Mesenchymal stem cell (in vitro differentiated cells and primary cell): ENCODE results near the gene MARF1.

Source experiments
- DNase-seq: peaks from one replicate; pipeline ENCODE4 v3.0.0-alpha.2; 2013
- H2AFZ ChIP-seq: one replicate; pipeline ENCODE4 v1.6.1; 2013; ENCODE audit warnings: low read depth, mild to moderate bottlenecking, control low read depth, inconsistent platforms, low read length, moderate library complexity
- H2AK5ac ChIP-seq: 2 replicates; pipeline ENCODE4 v1.6.1; 2013; ENCODE audit warnings: low read length, moderate library complexity, mild to moderate bottlenecking, inconsistent platforms; ENCODE audit not compliant: severe bottlenecking
- H2BK120ac ChIP-seq: one replicate; pipeline ENCODE4 v1.6.1; 2013; ENCODE audit warnings: low read depth, mild to moderate bottlenecking, inconsistent platforms, low read length, moderate library complexity
- H2BK12ac ChIP-seq, 2 experiments: one replicate each; pipeline ENCODE4 v1.6.1; 2013; ENCODE audit warnings: inconsistent platforms in 2 of 2, low read length in 2 of 2, mild to moderate bottlenecking in 2 of 2, moderate library complexity in 2 of 2, control low read depth in 1 of 2
- H2BK15ac ChIP-seq: one replicate; pipeline ENCODE4 v1.6.1; 2013; ENCODE audit warnings: mild to moderate bottlenecking, low read depth, inconsistent platforms; ENCODE audit not compliant: poor library complexity, severe bottlenecking
- H2BK5ac ChIP-seq: 2 replicates; pipeline ENCODE4 v1.6.1; 2013; ENCODE audit warnings: low read depth, mild to moderate bottlenecking, low read length, control low read depth, inconsistent platforms; ENCODE audit not compliant: poor library complexity, severe bottlenecking
- H3K14ac ChIP-seq, 2 experiments: one replicate each; pipeline ENCODE4 v1.6.1; 2013; ENCODE audit warnings: inconsistent platforms in 2 of 2, low read length in 2 of 2, control low read depth in 1 of 2, mild to moderate bottlenecking in 1 of 2, moderate library complexity in 1 of 2
- H3K18ac ChIP-seq, 2 experiments: one replicate each; pipeline ENCODE4 v1.6.1; 2013; ENCODE audit warnings: inconsistent platforms in 2 of 2, low read length in 2 of 2, control low read depth in 1 of 2, low read depth in 1 of 2, mild to moderate bottlenecking in 1 of 2
- H3K23ac ChIP-seq, 2 experiments: one replicate each; pipeline ENCODE4 v1.6.1; 2013; ENCODE audit warnings: inconsistent platforms in 2 of 2, low read length in 2 of 2, mild to moderate bottlenecking in 2 of 2, moderate library complexity in 2 of 2, control low read depth in 1 of 2
- H3K27ac ChIP-seq: 2 replicates; pipeline ENCODE4 v1.5.1; 2013; ENCODE audit warnings: mild to moderate bottlenecking, moderate library complexity, low read length, control low read depth, inconsistent platforms; ENCODE audit not compliant: poor library complexity, severe bottlenecking
- H3K27me3 ChIP-seq, 2 experiments: 2 replicates each; pipeline versions ENCODE4 v1.6.1 to v1.7.0; 2013; ENCODE audit warnings: low read length in 2 of 2, mild to moderate bottlenecking in 2 of 2, moderate library complexity in 2 of 2, control low read depth in 1 of 2, inconsistent platforms in 1 of 2; ENCODE audit not compliant: control insufficient read depth in 1 of 2, insufficient read depth in 1 of 2
- H3K36me3 ChIP-seq, 2 experiments: 2 replicates each; pipeline versions ENCODE4 v1.6.1 to v1.7.0; 2013; ENCODE audit warnings: low read length in 2 of 2, control low read depth in 1 of 2, inconsistent platforms in 1 of 2, low read depth in 1 of 2, mild to moderate bottlenecking in 1 of 2; ENCODE audit not compliant: insufficient read depth in 2 of 2, control insufficient read depth in 1 of 2
- H3K4ac ChIP-seq, 2 experiments: one replicate each; pipeline ENCODE4 v1.6.1; 2013; ENCODE audit warnings: inconsistent platforms in 2 of 2, low read length in 2 of 2, mild to moderate bottlenecking in 2 of 2, moderate library complexity in 2 of 2, control low read depth in 1 of 2, low read depth in 1 of 2
- H3K4me1 ChIP-seq: 2 replicates; pipeline ENCODE4 v1.6.1; 2013; ENCODE audit warnings: low read depth, low read length, control low read depth; ENCODE audit not compliant: control insufficient read depth, insufficient read depth
- H3K4me2 ChIP-seq: 2 replicates; pipeline ENCODE4 v1.6.1; 2013; ENCODE audit warnings: low read length, mild to moderate bottlenecking, inconsistent platforms; ENCODE audit not compliant: poor library complexity, severe bottlenecking
- H3K4me3 ChIP-seq, 2 experiments: 2 replicates each; pipeline versions ENCODE4 v1.5.1 to v1.7.0; 2013; ENCODE audit warnings: low read length in 2 of 2, mild to moderate bottlenecking in 2 of 2, control low read depth in 1 of 2, low read depth in 1 of 2; ENCODE audit not compliant: insufficient read depth in 1 of 2
- H3K79me1 ChIP-seq: replicated peaks from 2 replicates; pipeline ENCODE4 v1.6.1; 2013; ENCODE audit warnings: mild to moderate bottlenecking, control low read depth, low read length, inconsistent platforms; ENCODE audit not compliant: poor library complexity, severe bottlenecking
- H3K9ac ChIP-seq: 2 replicates; pipeline ENCODE4 v1.7.0; 2013; ENCODE audit warnings: mild to moderate bottlenecking, low read length, moderate library complexity
- H3K9me3 ChIP-seq: 2 replicates; pipeline ENCODE4 v1.7.0; 2013; ENCODE audit warnings: mild to moderate bottlenecking, low read length; ENCODE audit not compliant: control insufficient read depth
- H4K8ac ChIP-seq: one replicate; pipeline ENCODE4 v1.6.1; 2013; ENCODE audit warnings: inconsistent platforms, mild to moderate bottlenecking, low read length, moderate library complexity
- H4K91ac ChIP-seq: one replicate; pipeline ENCODE4 v1.6.1; 2013; ENCODE audit warnings: mild to moderate bottlenecking, low read length, inconsistent platforms
- WGBS: methylation state at CpG from one replicate; pipeline ENCODE4 v1.1.7; 2013; ENCODE audit warnings: mixed read lengths; 5-methylcytosine and 5-hydroxymethylcytosine counted together

Gene MARF1

DNA sequence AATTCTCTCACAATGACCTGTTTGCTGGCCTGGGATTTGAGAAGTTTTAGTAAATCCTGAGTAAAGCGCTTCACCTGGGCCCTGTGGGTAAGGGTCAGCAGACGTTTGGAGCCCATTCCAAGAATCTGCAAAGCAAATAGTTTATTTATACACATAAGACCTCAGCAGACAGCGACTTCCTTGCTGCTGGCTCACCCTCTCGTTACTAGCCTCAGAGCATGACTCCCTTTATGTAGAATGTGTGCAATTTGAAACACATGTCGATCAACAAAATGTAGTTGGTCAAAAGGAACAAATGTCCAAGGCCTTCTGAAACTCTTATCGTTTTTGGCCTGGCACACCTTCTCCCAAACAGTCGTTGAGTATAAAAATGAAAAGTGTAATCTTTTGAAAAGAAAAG is 31.3 kb downstream of the MARF1 start:
- peaks cover 10% of the 10 kb centered on the region for H3K79me1 ChIP-seq
- no peak overlapping the region for H3K14ac ChIP-seq
- no peak for DNase-seq

GRCh38 chr16:15610369-15610871 is 32.5 kb downstream of the MARF1 start:
- Histone ChIP-seq H3K9ac (no peak overlapping the region), H3K4me3 (no peak overlapping the region), H3K79me1 (peaks cover 16% of the 10 kb centered on the region), H2BK5ac (no peak overlapping the region), H3K18ac (no peak overlapping the region), H3K4me2 (no peak overlapping the region), H2BK12ac (no peak overlapping the region), H3K9me3 (no peaks in the 10 kb centered on the region), H3K27ac (no peak overlapping the region), H3K36me3 (peaks cover 46 to 85% of the 10 kb centered on the region in 2 experiments), H3K27me3 (no peaks in the 10 kb centered on the region), H3K4me1 (peaks cover 6% of the 10 kb centered on the region), H2AFZ (no peak overlapping the region), H3K14ac (no peak overlapping the region), H2AK5ac (no peak overlapping the region), H3K23ac (no peak overlapping the region), H2BK15ac (no peak overlapping the region), H4K8ac (no peak overlapping the region), H3K4ac (no peak overlapping the region), H4K91ac (no peak overlapping the region), H2BK120ac (no peak overlapping the region)
- DNase-seq: peak; percentile 42
- 88% methylated on average over 10 of the region's 10 CpGs for WGBS

More for the DNA sequence above, 31.3 kb downstream of the MARF1 start:
- Histone ChIP-seq H4K8ac (no peak overlapping the region), H3K23ac (no peak overlapping the region), H3K9me3 (no peaks in the 10 kb centered on the region), H3K18ac (no peak overlapping the region), H3K27ac (no peak overlapping the region), H3K4me2 (no peak overlapping the region), H2BK12ac (no peak overlapping the region), H2BK15ac (no peak overlapping the region), H2AFZ (no peak overlapping the region), H3K4ac (no peak overlapping the region), H3K27me3 (no peaks in the 10 kb centered on the region), H3K36me3 (peaks cover 42 to 85% of the 10 kb centered on the region in 2 experiments), H2BK5ac (no peak overlapping the region), H3K4me3 (no peak overlapping the region), H2AK5ac (no peak overlapping the region), H4K91ac (no peak overlapping the region), H3K4me1 (peaks cover 7% of the 10 kb centered on the region), H2BK120ac (no peak overlapping the region), H3K9ac (no peak overlapping the region)
- 81% methylated on average over 7 of the region's 7 CpGs for WGBS

- Histone ChIP-seq H3K9ac (no peak overlapping the region), H2AK5ac (no peak overlapping the region), H3K14ac (no peak overlapping the region), H3K27me3 (no peaks in the 10 kb centered on the region), H3K23ac (no peak overlapping the region), H2BK12ac (no peak overlapping the region), H2BK15ac (no peak overlapping the region), H3K4me1 (peaks cover 6% of the 10 kb centered on the region), H3K18ac (no peak overlapping the region), H4K8ac (no peak overlapping the region), H3K4me2 (no peak overlapping the region), H3K36me3 (peaks cover 47 to 89% of the 10 kb centered on the region in 2 experiments), H2AFZ (no peak overlapping the region), H3K79me1 (peaks cover 16% of the 10 kb centered on the region), H3K27ac (no peak overlapping the region), H2BK120ac (no peak overlapping the region), H2BK5ac (no peak overlapping the region), H3K4ac (no peak overlapping the region), H3K9me3 (no peaks in the 10 kb centered on the region), H4K91ac (no peak overlapping the region), H3K4me3 (no peak overlapping the region)
- no peak for DNase-seq
- WGBS: 96% methylated on average over 3 of the region's 6 CpGs
These were observed 33.7 kb downstream of the MARF1 start for GRCh38 chr16:15609286-15609649.

- Histone ChIP-seq H4K91ac (no peak overlapping the region), H3K36me3 (peaks cover 52 to 91% of the 10 kb centered on the region in 2 experiments), H3K4ac (no peak overlapping the region), H3K9ac (no peak overlapping the region), H3K23ac (no peak overlapping the region), H3K14ac (no peak overlapping the region), H3K27ac (no peak overlapping the region), H3K27me3 (no peaks in the 10 kb centered on the region), H3K18ac (no peak overlapping the region), H4K8ac (no peak overlapping the region), H3K9me3 (no peaks in the 10 kb centered on the region), H3K79me1 (peaks cover 16% of the 10 kb centered on the region), H2BK120ac (no peak overlapping the region), H3K4me1 (peaks cover 5% of the 10 kb centered on the region), H2AK5ac (no peak overlapping the region), H3K4me3 (no peak overlapping the region), H2BK5ac (no peak overlapping the region), H2BK15ac (no peak overlapping the region), H3K4me2 (no peak overlapping the region), H2AFZ (no peak overlapping the region), H2BK12ac (no peak overlapping the region)
- DNase-seq: peak; percentile 64
- whole genome bisulfite sequencing: 84% methylated on average over 14 of the region's 19 CpGs
These were observed 34.3 kb downstream of the MARF1 start for GRCh38 chr16:15608398-15609285.
